ENCODE measurements around the gene ZCCHC4.

ZCCHC4 gene

GRCh38 chr4:25347473-25347872, 34.9 kb downstream of the ZCCHC4 start:
- DNase-seq, result no peak
- H3K4me3 ChIP-seq (ENCODE audit: insufficient read depth in 1 of 2, low read depth in 1 of 2, low read length in 2 of 2), result no peak overlapping the region
- WGBS, result 83% methylated on average over 1 of the region's 2 CpGs
- peaks cover 0 to 13% of the 10 kb centered on the region in 2 experiments for H3K36me3 ChIP-seq (ENCODE audit: control insufficient read depth in 1 of 2, insufficient read depth in 2 of 2, low read depth in 1 of 2, low read length in 2 of 2)
- no peak overlapping the region for H2BK5ac ChIP-seq (ENCODE audit: low read depth, low read length, poor library complexity, severe bottlenecking)
- H4K8ac ChIP-seq (ENCODE audit: low read length), result no peak overlapping the region
- H3K27ac ChIP-seq (ENCODE audit: low read length, poor library complexity, severe bottlenecking), result peak overlapping the region; percentile 29
- no peak overlapping the region for H3K14ac ChIP-seq (ENCODE audit: low read length in 2 of 2)
- H3K23ac ChIP-seq (ENCODE audit: low read length in 2 of 2), result no peak overlapping the region
- H2AFZ ChIP-seq (ENCODE audit: low read depth, low read length), result no peak overlapping the region
- peaks cover 5% of the 10 kb centered on the region for H3K79me1 ChIP-seq (replicated peaks; ENCODE audit: low read length, poor library complexity, severe bottlenecking)
- H3K4me2 ChIP-seq (ENCODE audit: low read length, poor library complexity, severe bottlenecking), result no peak overlapping the region
- H2BK12ac ChIP-seq (ENCODE audit: low read length in 2 of 2), result no peak overlapping the region
- H3K9me3 ChIP-seq (ENCODE audit: control insufficient read depth, low read length), result no peaks in the 10 kb centered on the region
- H3K18ac ChIP-seq (ENCODE audit: low read depth in 1 of 2, low read length in 2 of 2), result no peak overlapping the region
- H3K9ac ChIP-seq (ENCODE audit: low read length), result no peak overlapping the region
- H3K4ac ChIP-seq (ENCODE audit: low read depth in 1 of 2, low read length in 2 of 2), result no peak overlapping the region
- no peak overlapping the region for H2BK15ac ChIP-seq (ENCODE audit: low read depth, poor library complexity, severe bottlenecking)
- H4K91ac ChIP-seq (ENCODE audit: low read length), result no peak overlapping the region
- H3K27me3 ChIP-seq (ENCODE audit: control insufficient read depth in 1 of 2, insufficient read depth in 1 of 2, low read length in 2 of 2), result no peaks in the 10 kb centered on the region
- no peak overlapping the region for H2BK120ac ChIP-seq (ENCODE audit: low read depth, low read length)
- peaks cover 3% of the 10 kb centered on the region for H3K4me1 ChIP-seq (ENCODE audit: control insufficient read depth, insufficient read depth, low read depth, low read length)
- H2AK5ac ChIP-seq (ENCODE audit: low read length, severe bottlenecking), result no peak overlapping the region

- Histone ChIP-seq H3K14ac (ENCODE audit: low read length in 2 of 2) (no peak overlapping the region), H3K4me1 (ENCODE audit: control insufficient read depth, insufficient read depth, low read depth, low read length) (peaks cover 3% of the 10 kb centered on the region), H3K27ac (ENCODE audit: low read length, poor library complexity, severe bottlenecking) (no peak overlapping the region), H3K18ac (ENCODE audit: low read depth in 1 of 2, low read length in 2 of 2) (no peak overlapping the region), H4K8ac (ENCODE audit: low read length) (no peak overlapping the region), H3K9ac (ENCODE audit: low read length) (no peak overlapping the region), H2BK120ac (ENCODE audit: low read depth, low read length) (no peak overlapping the region), H2BK12ac (ENCODE audit: low read length in 2 of 2) (no peak overlapping the region), H3K27me3 (ENCODE audit: control insufficient read depth in 1 of 2, insufficient read depth in 1 of 2, low read length in 2 of 2) (no peaks in the 10 kb centered on the region), H4K91ac (ENCODE audit: low read length) (no peak overlapping the region), H3K36me3 (ENCODE audit: control insufficient read depth in 1 of 2, insufficient read depth in 2 of 2, low read depth in 1 of 2, low read length in 2 of 2) (peaks cover 0 to 13% of the 10 kb centered on the region in 2 experiments), H2AK5ac (ENCODE audit: low read length, severe bottlenecking) (no peak overlapping the region), H3K9me3 (ENCODE audit: control insufficient read depth, low read length) (no peaks in the 10 kb centered on the region), H2AFZ (ENCODE audit: low read depth, low read length) (no peak overlapping the region), H3K23ac (ENCODE audit: low read length in 2 of 2) (no peak overlapping the region), H3K4ac (ENCODE audit: low read depth in 1 of 2, low read length in 2 of 2) (no peak overlapping the region), H3K4me3 (ENCODE audit: insufficient read depth in 1 of 2, low read depth in 1 of 2, low read length in 2 of 2) (no peak overlapping the region), H2BK5ac (ENCODE audit: low read depth, low read length, poor library complexity, severe bottlenecking) (no peak overlapping the region), H2BK15ac (ENCODE audit: low read depth, poor library complexity, severe bottlenecking) (no peak overlapping the region), H3K4me2 (ENCODE audit: low read length, poor library complexity, severe bottlenecking) (no peak overlapping the region), H3K79me1 (replicated peaks; ENCODE audit: low read length, poor library complexity, severe bottlenecking) (peaks cover 5% of the 10 kb centered on the region)
- no CpG with 5 or more reads among the region's 2 CpGs for WGBS
- DNase-seq, result no peak
Observed at GRCh38 chr4:25347971-25348370, 35.4 kb downstream of the ZCCHC4 start.

DNA sequence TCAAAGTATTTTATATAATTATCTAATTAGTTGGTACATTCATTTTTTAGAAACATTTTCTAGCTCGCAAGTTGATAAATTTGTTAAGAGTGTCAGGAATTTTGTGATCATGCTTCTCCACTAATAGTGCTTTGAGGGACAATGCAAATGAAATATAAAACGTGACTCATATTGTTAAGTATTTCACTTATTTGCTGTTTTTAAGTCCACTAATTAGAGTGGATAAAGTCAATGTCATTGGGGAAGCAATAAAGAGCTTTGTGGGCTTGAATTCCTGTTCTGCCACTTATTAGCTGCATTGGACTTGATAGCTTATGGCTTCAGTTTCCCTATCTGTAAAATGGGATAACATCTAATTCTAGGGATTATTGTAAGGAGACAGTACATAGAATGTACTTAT, 38.0 kb downstream of the ZCCHC4 start:
- WGBS, result 86% methylated on average over 2 of the region's 2 CpGs
- H3K27ac ChIP-seq (ENCODE audit: low read length, poor library complexity, severe bottlenecking), result no peak overlapping the region
- no peak for DNase-seq
- no peak overlapping the region for H2BK120ac ChIP-seq (ENCODE audit: low read depth, low read length)
- H3K27me3 ChIP-seq (ENCODE audit: control insufficient read depth in 1 of 2, insufficient read depth in 1 of 2, low read length in 2 of 2), result no peaks in the 10 kb centered on the region
- H3K79me1 ChIP-seq (replicated peaks; ENCODE audit: low read length, poor library complexity, severe bottlenecking), result peaks cover 5% of the 10 kb centered on the region
- no peaks in the 10 kb centered on the region for H3K4me1 ChIP-seq (ENCODE audit: control insufficient read depth, insufficient read depth, low read depth, low read length)
- no peak overlapping the region for H2BK15ac ChIP-seq (ENCODE audit: low read depth, poor library complexity, severe bottlenecking)
- H2AK5ac ChIP-seq (ENCODE audit: low read length, severe bottlenecking), result no peak overlapping the region
- H3K23ac ChIP-seq (ENCODE audit: low read length in 2 of 2), result no peak overlapping the region
- H2AFZ ChIP-seq (ENCODE audit: low read depth, low read length), result no peak overlapping the region
- no peak overlapping the region for H3K4me3 ChIP-seq (ENCODE audit: insufficient read depth in 1 of 2, low read depth in 1 of 2, low read length in 2 of 2)
- H3K4me2 ChIP-seq (ENCODE audit: low read length, poor library complexity, severe bottlenecking), result no peak overlapping the region
- H3K9ac ChIP-seq (ENCODE audit: low read length), result no peak overlapping the region
- H3K9me3 ChIP-seq (ENCODE audit: control insufficient read depth, low read length), result no peaks in the 10 kb centered on the region
- no peak overlapping the region for H2BK5ac ChIP-seq (ENCODE audit: low read depth, low read length, poor library complexity, severe bottlenecking)
- H3K14ac ChIP-seq (ENCODE audit: low read length in 2 of 2), result no peak overlapping the region
- no peak overlapping the region for H3K4ac ChIP-seq (ENCODE audit: low read depth in 1 of 2, low read length in 2 of 2)
- H3K18ac ChIP-seq (ENCODE audit: low read depth in 1 of 2, low read length in 2 of 2), result no peak overlapping the region
- H4K91ac ChIP-seq (ENCODE audit: low read length), result no peak overlapping the region
- H3K36me3 ChIP-seq (ENCODE audit: control insufficient read depth in 1 of 2, insufficient read depth in 2 of 2, low read depth in 1 of 2, low read length in 2 of 2), result peaks cover 0 to 19% of the 10 kb centered on the region in 2 experiments
- H2BK12ac ChIP-seq (ENCODE audit: low read length in 2 of 2), result no peak overlapping the region
- no peak overlapping the region for H4K8ac ChIP-seq (ENCODE audit: low read length)

DNA sequence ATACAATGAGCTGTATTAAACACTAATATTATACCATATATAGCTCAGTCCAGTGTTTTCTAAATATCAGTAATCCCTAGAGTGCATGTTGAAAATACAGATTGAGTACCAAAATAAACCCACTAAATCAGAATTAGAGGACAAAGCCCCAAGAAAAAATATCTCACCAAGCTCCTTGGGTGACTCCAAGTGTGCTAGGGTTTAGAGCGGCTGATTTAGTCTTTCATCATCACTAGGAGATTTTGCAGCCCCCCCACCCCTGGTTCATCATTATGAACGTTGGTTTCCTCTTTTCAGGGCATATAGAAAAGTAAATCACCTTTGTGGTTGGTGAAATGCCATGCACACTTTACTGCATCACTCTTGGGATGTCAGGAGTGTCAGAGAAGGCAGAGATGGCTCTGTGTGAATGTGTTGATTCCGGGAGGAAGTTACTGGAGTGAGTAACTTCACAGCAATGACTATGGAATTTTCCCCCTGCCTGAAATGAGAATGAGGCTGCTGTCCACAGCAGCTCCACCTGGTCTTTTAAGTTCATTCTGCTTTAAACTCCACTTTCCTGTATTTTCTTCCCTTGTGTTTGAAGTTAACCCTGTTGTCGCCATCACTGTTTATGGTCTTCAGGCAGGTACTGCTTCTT, 39.3 kb downstream of the ZCCHC4 start:
- peak overlapping the region; percentile 86 for H3K27ac ChIP-seq (ENCODE audit: low read length, poor library complexity, severe bottlenecking)
- no peak overlapping the region for H2AK5ac ChIP-seq (ENCODE audit: low read length, severe bottlenecking)
- H2BK120ac ChIP-seq (ENCODE audit: low read depth, low read length), result no peak overlapping the region
- H2BK5ac ChIP-seq (ENCODE audit: low read depth, low read length, poor library complexity, severe bottlenecking), result peak overlapping the region; percentile 62
- H3K79me1 ChIP-seq (replicated peaks; ENCODE audit: low read length, poor library complexity, severe bottlenecking), result peaks cover under 1% of the 10 kb centered on the region
- no peak overlapping the region for H3K18ac ChIP-seq (ENCODE audit: low read depth in 1 of 2, low read length in 2 of 2)
- H3K14ac ChIP-seq (ENCODE audit: low read length in 2 of 2), result no peak overlapping the region
- peak; percentile 60 for DNase-seq
- no peak overlapping the region for H3K23ac ChIP-seq (ENCODE audit: low read length in 2 of 2)
- WGBS, result 20% methylated on average over 3 of the region's 4 CpGs
- H4K91ac ChIP-seq (ENCODE audit: low read length), result no peak overlapping the region
- H3K4me2 ChIP-seq (ENCODE audit: low read length, poor library complexity, severe bottlenecking), result no peak overlapping the region
- no peak overlapping the region for H2BK12ac ChIP-seq (ENCODE audit: low read length in 2 of 2)
- no peak overlapping the region for H2BK15ac ChIP-seq (ENCODE audit: low read depth, poor library complexity, severe bottlenecking)
- no peak overlapping the region for H3K9ac ChIP-seq (ENCODE audit: low read length)
- peaks cover 0 to 19% of the 10 kb centered on the region in 2 experiments for H3K36me3 ChIP-seq (ENCODE audit: control insufficient read depth in 1 of 2, insufficient read depth in 2 of 2, low read depth in 1 of 2, low read length in 2 of 2)
- no peak overlapping the region for H2AFZ ChIP-seq (ENCODE audit: low read depth, low read length)
- H3K4ac ChIP-seq (ENCODE audit: low read depth in 1 of 2, low read length in 2 of 2), result no peak overlapping the region
- no peak overlapping the region for H3K4me3 ChIP-seq (ENCODE audit: insufficient read depth in 1 of 2, low read depth in 1 of 2, low read length in 2 of 2)
- no peak overlapping the region for H4K8ac ChIP-seq (ENCODE audit: low read length)
- H3K27me3 ChIP-seq (ENCODE audit: control insufficient read depth in 1 of 2, insufficient read depth in 1 of 2, low read length in 2 of 2), result no peaks in the 10 kb centered on the region
- H3K4me1 ChIP-seq (ENCODE audit: control insufficient read depth, insufficient read depth, low read depth, low read length), result no peaks in the 10 kb centered on the region
- H3K9me3 ChIP-seq (ENCODE audit: control insufficient read depth, low read length), result no peaks in the 10 kb centered on the region
